GM23338 (cell line): ENCODE measurements around the gene GPC5. TPM values are rescaled to one million over a fixed set of nuclear protein-coding genes. Genes with fewer than 3 reads are reported as not detected.

Experiments used
- ATAC-seq: fragments of 200-7000 bp; cut with Tn5 transposase; 3 replicates; pipeline ENCODE4 v1.9.1; 2020
- DNase-seq: peaks from one replicate; pipeline ENCODE4 v3.0.0-alpha.2; 2015; ENCODE audit warnings: low spot score
- H2AFZ ChIP-seq: fragments of 200-600 bp; sonication (generic); 2 replicates; pipeline ENCODE4 v1.8.0; 2016; ENCODE audit warnings: antibody characterized with exemption, mild to moderate bottlenecking, moderate library complexity
- H3F3A ChIP-seq: fragments of 200-600 bp; sonication (generic); replicated peaks from 2 replicates; pipeline ENCODE4 v1.8.0; 2017; ENCODE audit warnings: antibody characterized with exemption, mixed run types, low read depth
- H3K27ac ChIP-seq: fragments of 200-600 bp; sonication (generic); 2 replicates; pipeline ENCODE4 v1.6.1; 2016; ENCODE audit warnings: low read depth
- H3K27me3 ChIP-seq: fragments of 200-600 bp; sonication (generic); 2 replicates; pipeline ENCODE4 v1.8.0; 2016; ENCODE audit warnings: mild to moderate bottlenecking, mixed run types, moderate library complexity; ENCODE audit not compliant: insufficient read depth
- H3K36me3 ChIP-seq: fragments of 200-600 bp; sonication (generic); 2 replicates; pipeline ENCODE4 v1.8.0; 2016; ENCODE audit warnings: mild to moderate bottlenecking; ENCODE audit not compliant: insufficient read depth
- H3K4me1 ChIP-seq: fragments of 200-600 bp; sonication (generic); 2 replicates; pipeline ENCODE4 v1.8.0; 2016; ENCODE audit warnings: mild to moderate bottlenecking, moderate library complexity; ENCODE audit not compliant: insufficient read depth
- H3K4me2 ChIP-seq: fragments of 200-600 bp; sonication (generic); 2 replicates; pipeline ENCODE4 v1.7.1; 2017; ENCODE audit warnings: mixed run types
- H3K4me3 ChIP-seq: fragments of 200-600 bp; sonication (generic); 2 replicates; pipeline ENCODE4 v1.6.1; 2016; ENCODE audit warnings: mixed run types
- H3K79me2 ChIP-seq: fragments of 200-600 bp; sonication (generic); replicated peaks from 2 replicates; pipeline ENCODE4 v1.8.0; 2017; ENCODE audit warnings: mild to moderate bottlenecking; ENCODE audit not compliant: insufficient read depth
- H3K9me2 ChIP-seq: fragments of 200-600 bp; sonication (generic); 2 replicates; pipeline ENCODE4 v1.8.0; 2017; ENCODE audit not compliant: insufficient read depth
- H4K20me1 ChIP-seq: fragments of 200-600 bp; sonication (generic); replicated peaks from 2 replicates; pipeline ENCODE4 v1.8.0; 2017; ENCODE audit warnings: mild to moderate bottlenecking; ENCODE audit not compliant: insufficient read depth
- H3K27ac Mint-ChIP-seq: 2 replicates; pipeline ENCODE4 v1.8.0; 2020; ENCODE audit warnings: inconsistent platforms, mild to moderate bottlenecking, moderate library complexity, mixed read lengths
- H3K27me3 Mint-ChIP-seq: 3 replicates; pipeline ENCODE4 v1.8.0; 2022; ENCODE audit warnings: low read depth, mild to moderate bottlenecking, moderate library complexity, mixed read lengths, inconsistent platforms; ENCODE audit not compliant: insufficient read depth, poor library complexity
- H3K36me3 Mint-ChIP-seq: 3 replicates; pipeline ENCODE4 v1.8.0; 2021; ENCODE audit warnings: low read depth, mild to moderate bottlenecking, inconsistent platforms, moderate library complexity, mixed read lengths
- H3K4me1 Mint-ChIP-seq: 3 replicates; pipeline ENCODE4 v1.8.0; 2020; ENCODE audit warnings: mild to moderate bottlenecking, inconsistent platforms, mixed read lengths
- H3K4me3 Mint-ChIP-seq: 3 replicates; pipeline ENCODE4 v1.8.0; 2021; ENCODE audit warnings: moderate library complexity, mild to moderate bottlenecking, inconsistent platforms, mixed read lengths
- H3K9me3 Mint-ChIP-seq: 3 replicates; pipeline ENCODE4 v1.8.0; 2020; ENCODE audit warnings: moderate library complexity, mild to moderate bottlenecking, inconsistent platforms, mixed read lengths
- CREB1 ChIP-seq: fragments of 250-450 bp; sonication (Bioruptor Pico); IDR thresholded peaks from 2 replicates; pipeline ENCODE4 v1.5.0; 2020; ENCODE audit warnings: low read depth, mild to moderate bottlenecking, moderate library complexity
- EZH2 ChIP-seq: fragments of 200-600 bp; sonication (generic); IDR thresholded peaks from one replicate; pipeline ENCODE4 v1.8.0; 2017; ENCODE audit warnings: antibody characterized with exemption, mild to moderate bottlenecking, low read depth; ENCODE audit not compliant: unreplicated experiment
- EZH2phosphoT487 ChIP-seq: fragments of 200-600 bp; sonication (generic); IDR thresholded peaks from one replicate; pipeline ENCODE4 v1.8.1; 2018; ENCODE audit warnings: antibody characterized with exemption; ENCODE audit not compliant: unreplicated experiment
- JUNB ChIP-seq: IDR thresholded peaks from one replicate; pipeline ENCODE4 v1.6.1; 2016; ENCODE audit warnings: antibody characterized with exemption; ENCODE audit not compliant: unreplicated experiment
- NANOG ChIP-seq: IDR thresholded peaks from 2 replicates; pipeline ENCODE4 v1.6.1; 2016; ENCODE audit warnings: antibody characterized with exemption, borderline replicate concordance
- POLR2AphosphoS5 ChIP-seq: IDR thresholded peaks from 2 replicates; pipeline ENCODE4 v1.6.1; 2016; ENCODE audit warnings: antibody characterized with exemption, low read depth
- STAT1 ChIP-seq: IDR thresholded peaks from one replicate; pipeline ENCODE4 v1.6.1; 2016; ENCODE audit warnings: antibody characterized with exemption; ENCODE audit not compliant: unreplicated experiment
- ZNF114 ChIP-seq: fragments of 250-450 bp; sonication (Bioruptor Pico); IDR thresholded peaks from 2 replicates; pipeline ENCODE4 v1.5.0; 2020; ENCODE audit warnings: mild to moderate bottlenecking, moderate library complexity
- ZNF331 ChIP-seq: fragments of 250-450 bp; sonication (Bioruptor Pico); IDR thresholded peaks from 2 replicates; pipeline ENCODE4 v1.5.0; 2020; ENCODE audit warnings: low read depth, mild to moderate bottlenecking, moderate library complexity
- polyA plus RNA-seq: library from polyadenylated mRNA; unstranded; fragments of >200 nt; fragmentation: Nextera tagmentation; extraction: Ambion mirVana; gene quantifications from 2 replicates; pipeline ENCODE4 v1.2.1, GENCODE V29; 2016
- total RNA-seq: library from RNA; depleted of rRNA; stranded (reverse); fragments of >200 nt; shearing (Covaris generic); gene quantifications from 2 replicates; pipeline ENCODE4 v1.2.3, GENCODE V29; 2014
- TF ChIP-seq, protein P1 (sequence below): IDR thresholded peaks from one replicate; pipeline ENCODE4 v1.6.1; 2018; ENCODE audit warnings: antibody characterized with exemption; ENCODE audit not compliant: unreplicated experiment
- TF ChIP-seq, protein P2 (sequence below): fragments of 250-450 bp; sonication (Bioruptor Pico); IDR thresholded peaks from 2 replicates; pipeline ENCODE4 v1.5.0; 2020; ENCODE audit warnings: mild to moderate bottlenecking, moderate library complexity
- TF ChIP-seq, protein P3 (sequence below), 2 experiments: fragments of 200-600 bp in 1 of 2; sonication (generic) in 1 of 2; conservative IDR thresholded peaks; 2 replicates each; pipeline versions ENCODE4 v1.5.1 to v1.6.1; 2016 to 2017; ENCODE audit warnings: antibody characterized with exemption in 2 of 2, low read depth in 2 of 2, mild to moderate bottlenecking in 2 of 2, moderate library complexity in 1 of 2
- TF ChIP-seq, protein P4 (sequence below): IDR thresholded peaks from 2 replicates; pipeline ENCODE4 v1.6.1; 2016; ENCODE audit warnings: antibody characterized with exemption

Gene GPC5
- total and polyA plus RNA-seq, 2 experiments from 2014 or later, result 0.95 to 1.1 TPM

GRCh38 chr13:92346046-92346445 is 947.6 kb downstream of the GPC5 start:
- no peaks in the 10 kb centered on the region for H3K36me3 Mint-ChIP-seq
- Histone ChIP-seq H4K20me1 (no peaks in the 10 kb centered on the region), H3K27me3 (no peaks in the 10 kb centered on the region), H3K36me3 (no peaks in the 10 kb centered on the region), H3K27ac (no peak overlapping the region), H3K4me1 (no peaks in the 10 kb centered on the region), H3K79me2 (no peaks in the 10 kb centered on the region), H3F3A (no peaks in the 10 kb centered on the region), H2AFZ (peak overlapping the region; percentile 30; the same call in 1 of the 2 replicates), H3K4me2 (no peak overlapping the region), H3K9me2 (no peaks in the 10 kb centered on the region), H3K4me3 (no peak overlapping the region)
- no peak overlapping the region for H3K4me3 Mint-ChIP-seq
- H3K27ac Mint-ChIP-seq, result peak overlapping the region; percentile 18
- no peaks in the 10 kb centered on the region for H3K9me3 Mint-ChIP-seq
- TF ChIP-seq STAT1 (no peak), ZNF331 (CRISPR knock-in tag) (no peak), NANOG (no peak), EZH2 (no peak), EZH2phosphoT487 (no peak), ZNF114 (no peak), JUNB (no peak), POLR2AphosphoS5 (no peak), CREB1 (no peak)
- TF ChIP-seq, protein P1, sequence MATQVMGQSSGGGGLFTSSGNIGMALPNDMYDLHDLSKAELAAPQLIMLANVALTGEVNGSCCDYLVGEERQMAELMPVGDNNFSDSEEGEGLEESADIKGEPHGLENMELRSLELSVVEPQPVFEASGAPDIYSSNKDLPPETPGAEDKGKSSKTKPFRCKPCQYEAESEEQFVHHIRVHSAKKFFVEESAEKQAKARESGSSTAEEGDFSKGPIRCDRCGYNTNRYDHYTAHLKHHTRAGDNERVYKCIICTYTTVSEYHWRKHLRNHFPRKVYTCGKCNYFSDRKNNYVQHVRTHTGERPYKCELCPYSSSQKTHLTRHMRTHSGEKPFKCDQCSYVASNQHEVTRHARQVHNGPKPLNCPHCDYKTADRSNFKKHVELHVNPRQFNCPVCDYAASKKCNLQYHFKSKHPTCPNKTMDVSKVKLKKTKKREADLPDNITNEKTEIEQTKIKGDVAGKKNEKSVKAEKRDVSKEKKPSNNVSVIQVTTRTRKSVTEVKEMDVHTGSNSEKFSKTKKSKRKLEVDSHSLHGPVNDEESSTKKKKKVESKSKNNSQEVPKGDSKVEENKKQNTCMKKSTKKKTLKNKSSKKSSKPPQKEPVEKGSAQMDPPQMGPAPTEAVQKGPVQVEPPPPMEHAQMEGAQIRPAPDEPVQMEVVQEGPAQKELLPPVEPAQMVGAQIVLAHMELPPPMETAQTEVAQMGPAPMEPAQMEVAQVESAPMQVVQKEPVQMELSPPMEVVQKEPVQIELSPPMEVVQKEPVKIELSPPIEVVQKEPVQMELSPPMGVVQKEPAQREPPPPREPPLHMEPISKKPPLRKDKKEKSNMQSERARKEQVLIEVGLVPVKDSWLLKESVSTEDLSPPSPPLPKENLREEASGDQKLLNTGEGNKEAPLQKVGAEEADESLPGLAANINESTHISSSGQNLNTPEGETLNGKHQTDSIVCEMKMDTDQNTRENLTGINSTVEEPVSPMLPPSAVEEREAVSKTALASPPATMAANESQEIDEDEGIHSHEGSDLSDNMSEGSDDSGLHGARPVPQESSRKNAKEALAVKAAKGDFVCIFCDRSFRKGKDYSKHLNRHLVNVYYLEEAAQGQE, result no peak
- TF ChIP-seq, protein P2, sequence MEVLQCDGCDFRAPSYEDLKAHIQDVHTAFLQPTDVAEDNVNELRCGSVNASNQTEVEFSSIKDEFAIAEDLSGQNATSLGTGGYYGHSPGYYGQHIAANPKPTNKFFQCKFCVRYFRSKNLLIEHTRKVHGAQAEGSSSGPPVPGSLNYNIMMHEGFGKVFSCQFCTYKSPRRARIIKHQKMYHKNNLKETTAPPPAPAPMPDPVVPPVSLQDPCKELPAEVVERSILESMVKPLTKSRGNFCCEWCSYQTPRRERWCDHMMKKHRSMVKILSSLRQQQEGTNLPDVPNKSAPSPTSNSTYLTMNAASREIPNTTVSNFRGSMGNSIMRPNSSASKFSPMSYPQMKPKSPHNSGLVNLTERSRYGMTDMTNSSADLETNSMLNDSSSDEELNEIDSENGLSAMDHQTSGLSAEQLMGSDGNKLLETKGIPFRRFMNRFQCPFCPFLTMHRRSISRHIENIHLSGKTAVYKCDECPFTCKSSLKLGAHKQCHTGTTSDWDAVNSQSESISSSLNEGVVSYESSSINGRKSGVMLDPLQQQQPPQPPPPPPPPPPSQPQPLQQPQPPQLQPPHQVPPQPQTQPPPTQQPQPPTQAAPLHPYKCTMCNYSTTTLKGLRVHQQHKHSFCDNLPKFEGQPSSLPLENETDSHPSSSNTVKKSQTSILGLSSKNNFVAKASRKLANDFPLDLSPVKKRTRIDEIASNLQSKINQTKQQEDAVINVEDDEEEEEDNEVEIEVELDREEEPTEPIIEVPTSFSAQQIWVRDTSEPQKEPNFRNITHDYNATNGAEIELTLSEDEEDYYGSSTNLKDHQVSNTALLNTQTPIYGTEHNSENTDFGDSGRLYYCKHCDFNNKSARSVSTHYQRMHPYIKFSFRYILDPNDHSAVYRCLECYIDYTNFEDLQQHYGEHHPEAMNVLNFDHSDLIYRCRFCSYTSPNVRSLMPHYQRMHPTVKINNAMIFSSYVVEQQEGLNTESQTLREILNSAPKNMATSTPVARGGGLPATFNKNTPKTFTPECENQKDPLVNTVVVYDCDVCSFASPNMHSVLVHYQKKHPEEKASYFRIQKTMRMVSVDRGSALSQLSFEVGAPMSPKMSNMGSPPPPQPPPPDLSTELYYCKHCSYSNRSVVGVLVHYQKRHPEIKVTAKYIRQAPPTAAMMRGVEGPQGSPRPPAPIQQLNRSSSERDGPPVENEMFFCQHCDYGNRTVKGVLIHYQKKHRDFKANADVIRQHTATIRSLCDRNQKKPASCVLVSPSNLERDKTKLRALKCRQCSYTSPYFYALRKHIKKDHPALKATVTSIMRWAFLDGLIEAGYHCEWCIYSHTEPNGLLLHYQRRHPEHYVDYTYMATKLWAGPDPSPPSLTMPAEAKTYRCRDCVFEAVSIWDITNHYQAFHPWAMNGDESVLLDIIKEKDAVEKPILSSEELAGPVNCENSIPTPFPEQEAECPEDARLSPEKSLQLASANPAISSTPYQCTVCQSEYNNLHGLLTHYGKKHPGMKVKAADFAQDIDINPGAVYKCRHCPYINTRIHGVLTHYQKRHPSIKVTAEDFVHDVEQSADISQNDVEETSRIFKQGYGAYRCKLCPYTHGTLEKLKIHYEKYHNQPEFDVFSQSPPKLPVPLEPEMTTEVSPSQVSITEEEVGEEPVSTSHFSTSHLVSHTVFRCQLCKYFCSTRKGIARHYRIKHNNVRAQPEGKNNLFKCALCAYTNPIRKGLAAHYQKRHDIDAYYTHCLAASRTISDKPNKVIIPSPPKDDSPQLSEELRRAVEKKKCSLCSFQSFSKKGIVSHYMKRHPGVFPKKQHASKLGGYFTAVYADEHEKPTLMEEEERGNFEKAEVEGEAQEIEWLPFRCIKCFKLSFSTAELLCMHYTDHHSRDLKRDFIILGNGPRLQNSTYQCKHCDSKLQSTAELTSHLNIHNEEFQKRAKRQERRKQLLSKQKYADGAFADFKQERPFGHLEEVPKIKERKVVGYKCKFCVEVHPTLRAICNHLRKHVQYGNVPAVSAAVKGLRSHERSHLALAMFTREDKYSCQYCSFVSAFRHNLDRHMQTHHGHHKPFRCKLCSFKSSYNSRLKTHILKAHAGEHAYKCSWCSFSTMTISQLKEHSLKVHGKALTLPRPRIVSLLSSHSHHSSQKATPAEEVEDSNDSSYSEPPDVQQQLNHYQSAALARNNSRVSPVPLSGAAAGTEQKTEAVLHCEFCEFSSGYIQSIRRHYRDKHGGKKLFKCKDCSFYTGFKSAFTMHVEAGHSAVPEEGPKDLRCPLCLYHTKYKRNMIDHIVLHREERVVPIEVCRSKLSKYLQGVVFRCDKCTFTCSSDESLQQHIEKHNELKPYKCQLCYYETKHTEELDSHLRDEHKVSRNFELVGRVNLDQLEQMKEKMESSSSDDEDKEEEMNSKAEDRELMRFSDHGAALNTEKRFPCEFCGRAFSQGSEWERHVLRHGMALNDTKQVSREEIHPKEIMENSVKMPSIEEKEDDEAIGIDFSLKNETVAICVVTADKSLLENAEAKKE, result no peak
- TF ChIP-seq, protein P3, sequence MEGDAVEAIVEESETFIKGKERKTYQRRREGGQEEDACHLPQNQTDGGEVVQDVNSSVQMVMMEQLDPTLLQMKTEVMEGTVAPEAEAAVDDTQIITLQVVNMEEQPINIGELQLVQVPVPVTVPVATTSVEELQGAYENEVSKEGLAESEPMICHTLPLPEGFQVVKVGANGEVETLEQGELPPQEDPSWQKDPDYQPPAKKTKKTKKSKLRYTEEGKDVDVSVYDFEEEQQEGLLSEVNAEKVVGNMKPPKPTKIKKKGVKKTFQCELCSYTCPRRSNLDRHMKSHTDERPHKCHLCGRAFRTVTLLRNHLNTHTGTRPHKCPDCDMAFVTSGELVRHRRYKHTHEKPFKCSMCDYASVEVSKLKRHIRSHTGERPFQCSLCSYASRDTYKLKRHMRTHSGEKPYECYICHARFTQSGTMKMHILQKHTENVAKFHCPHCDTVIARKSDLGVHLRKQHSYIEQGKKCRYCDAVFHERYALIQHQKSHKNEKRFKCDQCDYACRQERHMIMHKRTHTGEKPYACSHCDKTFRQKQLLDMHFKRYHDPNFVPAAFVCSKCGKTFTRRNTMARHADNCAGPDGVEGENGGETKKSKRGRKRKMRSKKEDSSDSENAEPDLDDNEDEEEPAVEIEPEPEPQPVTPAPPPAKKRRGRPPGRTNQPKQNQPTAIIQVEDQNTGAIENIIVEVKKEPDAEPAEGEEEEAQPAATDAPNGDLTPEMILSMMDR (conservative IDR thresholded peaks at IDR 0.05; ENCODE audit: low read depth in 2 of 2), result no peak
- TF ChIP-seq, protein P4, sequence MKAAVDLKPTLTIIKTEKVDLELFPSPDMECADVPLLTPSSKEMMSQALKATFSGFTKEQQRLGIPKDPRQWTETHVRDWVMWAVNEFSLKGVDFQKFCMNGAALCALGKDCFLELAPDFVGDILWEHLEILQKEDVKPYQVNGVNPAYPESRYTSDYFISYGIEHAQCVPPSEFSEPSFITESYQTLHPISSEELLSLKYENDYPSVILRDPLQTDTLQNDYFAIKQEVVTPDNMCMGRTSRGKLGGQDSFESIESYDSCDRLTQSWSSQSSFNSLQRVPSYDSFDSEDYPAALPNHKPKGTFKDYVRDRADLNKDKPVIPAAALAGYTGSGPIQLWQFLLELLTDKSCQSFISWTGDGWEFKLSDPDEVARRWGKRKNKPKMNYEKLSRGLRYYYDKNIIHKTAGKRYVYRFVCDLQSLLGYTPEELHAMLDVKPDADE, result no peak
- DNase-seq, result peak; percentile 1
- peaks cover 5% of the 10 kb centered on the region; the same call in 1 of the 3 replicates for H3K4me1 Mint-ChIP-seq
- H3K27me3 Mint-ChIP-seq, result no peaks in the 10 kb centered on the region
- no peak; the same call in 2 of the 3 replicates for ATAC-seq
